NCI-H2196 (cell line): ENCODE data around the gene SNAPC4.

Experiments used
- DNase-seq: peaks from one replicate; lab custom pipeline; 2025; ENCODE audit not compliant: unreplicated experiment; lab: John Stamatoyannopoulos, UW

The SNAPC4 gene

DNA sequence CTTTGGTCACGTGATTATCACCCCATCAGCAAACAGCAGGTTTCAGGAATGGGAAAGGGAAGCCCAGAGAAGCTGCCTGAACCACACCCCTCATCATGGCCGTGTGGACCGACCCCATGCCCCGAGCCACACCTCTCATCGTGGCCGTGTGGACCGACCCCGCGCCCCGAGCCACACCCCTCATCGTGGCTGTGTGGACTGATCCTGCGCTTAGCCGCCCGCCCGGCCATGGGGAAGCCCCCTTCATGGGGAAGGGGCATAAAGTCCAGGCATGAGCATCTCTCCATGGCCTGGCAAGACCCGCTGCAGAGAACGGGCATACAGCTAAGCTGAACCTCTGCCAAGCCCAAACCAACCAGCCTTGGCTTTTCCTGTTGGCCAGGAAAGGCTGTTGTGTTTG is 6.4 kb downstream of the SNAPC4 start:
- DNase-seq, result no peak

DNA sequence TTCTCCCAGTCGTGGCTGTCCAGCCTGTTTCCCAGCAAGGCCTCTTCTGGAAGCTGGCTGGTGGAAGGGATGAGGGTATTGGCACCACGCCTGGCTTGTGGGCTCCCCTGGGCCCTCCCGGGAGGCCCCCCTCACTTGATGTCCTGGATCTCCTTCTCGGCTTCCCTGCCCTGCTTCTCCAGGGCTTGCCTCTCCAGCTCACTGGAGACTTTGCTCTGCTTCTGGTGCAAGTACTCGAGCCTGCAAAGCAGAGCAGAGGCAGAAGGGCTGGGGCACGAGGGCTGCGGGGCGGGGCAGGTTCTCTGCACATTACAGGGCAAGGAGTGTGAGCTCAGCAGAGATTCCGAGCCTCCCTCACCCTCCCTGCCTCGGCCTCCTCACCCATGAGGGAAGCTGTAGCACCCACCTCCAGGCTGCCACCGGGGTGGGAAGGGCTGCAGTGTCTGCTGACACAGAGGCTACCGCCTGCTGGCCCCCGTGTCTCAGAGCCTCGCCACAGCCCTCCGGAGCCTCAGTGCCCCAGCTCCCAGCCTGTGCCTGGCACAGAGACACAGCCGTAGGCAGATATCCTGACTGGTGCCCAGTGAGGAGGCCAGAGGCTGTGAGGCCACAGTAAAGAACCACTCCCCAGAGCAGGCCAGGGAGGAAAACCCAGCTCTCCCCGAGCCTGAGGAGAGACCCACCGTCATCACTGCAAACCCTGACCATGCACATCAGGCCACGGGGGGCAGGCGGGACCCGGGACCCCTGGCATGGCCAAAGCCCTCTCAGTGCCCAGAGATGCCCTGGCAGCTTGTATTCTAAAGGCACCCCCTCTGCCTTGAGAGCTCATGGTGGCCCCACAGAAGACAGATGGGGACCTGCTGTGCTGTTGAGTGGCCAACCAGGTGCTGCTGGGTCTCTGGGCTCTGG is 7.2 kb downstream of the SNAPC4 start:
- no peak for DNase-seq

DNA sequence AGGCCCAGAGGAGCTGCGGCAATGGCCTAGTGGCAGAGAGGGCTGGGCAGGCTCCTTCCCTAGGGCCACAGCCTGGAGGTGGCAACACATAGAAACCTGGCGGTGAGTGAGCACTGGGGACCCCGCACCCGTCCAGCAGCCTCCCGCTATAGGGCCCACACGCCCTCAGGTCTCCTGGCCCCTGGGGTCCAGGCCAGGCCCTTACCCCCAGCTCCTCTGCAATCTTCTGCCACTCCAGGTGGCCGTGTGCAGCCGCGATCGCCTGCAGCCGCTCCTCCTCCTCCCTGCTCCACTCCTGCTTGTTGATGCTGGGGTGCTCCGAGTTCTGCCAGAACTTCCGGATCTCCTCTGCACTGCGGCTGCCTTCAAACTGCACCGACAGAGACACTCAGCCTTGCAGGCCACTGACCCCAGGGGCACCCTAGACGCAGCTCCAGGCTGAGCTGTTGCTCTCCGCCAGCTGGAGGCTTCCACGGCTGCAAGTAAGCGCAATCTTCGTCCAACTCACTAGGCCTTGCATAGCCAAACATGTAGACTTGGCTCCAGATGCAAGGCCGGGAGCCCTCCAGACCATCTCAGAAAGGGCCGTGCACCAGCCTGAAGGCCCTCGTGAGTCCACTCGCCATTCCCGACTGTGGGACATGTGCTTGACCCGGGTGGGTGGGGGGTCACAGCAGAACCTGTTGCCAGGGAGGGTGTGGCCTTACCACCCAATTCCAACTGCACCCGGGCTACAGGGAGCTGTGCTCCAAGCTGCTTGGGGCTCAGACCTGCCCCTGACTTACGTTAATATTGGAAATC is 8.0 kb downstream of the SNAPC4 start:
- DNase-seq, result no peak

GRCh38 chr9:136389396-136389795 is 10.6 kb downstream of the SNAPC4 start:
- DNase-seq, result no peak

DNA sequence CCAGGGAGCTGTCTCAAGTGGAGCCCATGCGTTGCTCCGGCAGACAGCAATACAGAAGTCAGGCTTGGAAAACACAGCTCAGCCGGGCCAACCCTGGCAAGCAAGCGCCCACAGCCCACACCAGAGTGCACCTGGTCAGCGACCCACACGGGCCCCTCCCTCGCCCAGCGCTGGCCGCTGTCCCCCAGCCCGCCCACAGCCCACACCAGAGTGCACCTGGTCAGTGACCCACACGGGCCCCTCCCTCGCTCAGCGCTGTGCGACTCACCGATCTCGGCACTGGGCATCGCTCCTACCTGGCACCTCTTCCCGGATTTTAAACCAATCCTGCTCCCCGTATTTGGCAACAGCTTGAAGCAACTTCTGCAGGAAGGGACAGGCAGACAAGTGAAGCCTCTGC is 12.8 kb downstream of the SNAPC4 start:
- DNase-seq, result no peak

DNA sequence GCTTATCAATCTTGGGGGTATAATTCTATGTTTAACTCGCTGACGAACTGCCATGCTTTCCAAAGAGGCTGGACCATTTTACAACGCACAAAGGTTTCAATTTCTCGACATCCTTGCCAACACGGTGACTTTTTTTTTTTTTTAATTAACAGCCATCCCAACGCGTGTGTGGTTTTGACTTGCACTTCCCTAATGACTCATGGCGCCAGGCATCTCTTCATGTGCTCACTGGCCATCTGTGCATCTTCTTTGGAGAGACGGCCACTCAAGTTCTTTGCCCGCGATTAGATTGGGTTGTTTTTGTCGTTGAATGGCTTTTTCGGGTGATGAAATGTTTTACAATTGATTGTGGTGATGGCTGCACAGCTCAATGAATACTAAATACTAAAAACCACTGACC is 14.0 kb downstream of the SNAPC4 start:
- no peak for DNase-seq

DNA sequence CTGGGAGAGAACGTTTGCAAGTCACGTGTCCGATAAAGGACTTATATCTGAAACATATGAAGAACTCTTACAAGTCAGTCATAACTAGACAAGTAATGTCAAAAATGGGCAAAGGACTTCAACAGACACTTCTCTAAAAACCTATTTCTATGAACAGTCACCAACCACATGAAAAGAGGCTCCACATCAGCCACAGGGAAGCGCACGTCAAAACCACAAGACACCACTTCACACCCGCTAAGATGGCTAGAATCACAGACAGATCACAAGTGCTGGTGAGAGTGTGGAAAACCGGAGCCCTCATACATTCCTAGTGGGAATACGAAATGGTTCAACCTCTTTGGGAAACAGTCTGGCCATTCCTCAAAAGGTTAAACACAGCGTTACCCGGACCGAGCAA is 15.0 kb downstream of the SNAPC4 start:
- DNase-seq, result no peak

GRCh38 chr9:136383436-136383835 is 16.5 kb downstream of the SNAPC4 start:
- DNase-seq, result no peak

DNA sequence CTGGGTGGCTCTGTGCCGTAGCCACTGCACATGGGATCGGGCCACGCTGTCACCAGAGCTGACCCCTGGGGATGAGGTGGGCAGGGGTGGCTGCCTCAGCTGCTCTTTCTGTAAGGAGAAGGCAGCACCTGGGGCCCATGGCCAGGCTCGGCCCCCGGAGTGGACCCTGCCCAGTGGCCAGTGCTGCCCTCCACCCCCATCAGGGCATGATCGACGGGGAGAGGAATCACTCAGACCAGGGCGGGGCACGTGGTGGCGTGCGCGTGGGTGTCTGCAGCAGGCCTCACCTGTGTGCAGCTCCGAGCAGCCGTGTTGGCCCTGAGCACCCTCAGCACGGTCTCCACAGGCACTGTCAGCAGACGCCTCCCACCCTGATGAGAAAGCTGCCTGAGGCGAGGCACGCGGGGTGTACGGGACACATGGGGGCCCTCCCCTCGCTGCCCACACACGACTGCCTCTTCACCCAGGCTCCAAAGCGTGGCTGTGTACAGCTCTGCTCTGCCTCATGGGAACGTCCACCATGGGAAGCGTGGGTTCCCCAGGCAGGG is 17.9 kb downstream of the SNAPC4 start:
- DNase-seq, result no peak

GRCh38 chr9:136381311-136381710 is 18.7 kb downstream of the SNAPC4 start:
- DNase-seq, result no peak

- no peak for DNase-seq
Measured at GRCh38 chr9:136380381-136380780, 19.6 kb downstream of the SNAPC4 start.

DNA sequence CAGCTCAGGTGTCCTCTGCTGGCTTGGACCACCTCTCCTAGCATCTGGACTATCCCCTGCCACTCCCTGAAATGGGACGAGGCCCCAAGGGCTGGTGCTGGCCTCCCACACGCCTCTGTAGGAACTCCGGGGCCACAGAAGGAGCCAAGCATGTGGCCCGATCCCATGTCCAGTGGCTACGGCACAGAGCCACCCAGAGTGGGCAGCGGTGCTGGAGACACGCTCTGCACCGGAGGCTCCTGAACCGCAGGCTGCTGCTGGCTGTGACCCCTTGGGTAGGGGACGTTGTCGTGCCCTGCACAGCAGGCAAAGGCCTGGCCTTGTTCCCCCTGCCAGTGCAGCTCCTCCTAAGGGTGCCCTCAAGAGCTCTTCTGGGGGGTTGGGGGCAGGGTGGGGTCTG is 20.1 kb downstream of the SNAPC4 start:
- DNase-seq, result no peak

DNA sequence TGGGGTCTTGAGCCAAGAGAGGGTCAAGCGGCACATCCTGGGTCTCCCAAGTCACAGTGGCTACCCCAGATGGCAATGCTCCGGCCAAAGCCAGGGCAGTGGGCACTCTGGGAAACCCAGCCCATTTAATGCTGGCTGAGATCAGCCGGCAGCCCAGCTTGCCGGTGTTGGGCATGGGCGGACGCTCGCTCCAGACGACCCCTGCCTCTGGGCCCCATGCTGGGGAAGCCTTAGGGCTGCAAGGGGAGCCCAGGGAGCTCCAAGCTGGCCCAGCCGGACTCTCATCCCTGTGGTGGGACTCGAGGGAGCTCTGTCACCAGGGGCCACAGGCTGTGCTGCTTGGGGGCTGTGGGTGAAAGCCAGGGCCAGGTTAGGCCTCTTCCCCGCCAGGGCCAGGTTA is 20.6 kb downstream of the SNAPC4 start:
- no peak for DNase-seq

DNA sequence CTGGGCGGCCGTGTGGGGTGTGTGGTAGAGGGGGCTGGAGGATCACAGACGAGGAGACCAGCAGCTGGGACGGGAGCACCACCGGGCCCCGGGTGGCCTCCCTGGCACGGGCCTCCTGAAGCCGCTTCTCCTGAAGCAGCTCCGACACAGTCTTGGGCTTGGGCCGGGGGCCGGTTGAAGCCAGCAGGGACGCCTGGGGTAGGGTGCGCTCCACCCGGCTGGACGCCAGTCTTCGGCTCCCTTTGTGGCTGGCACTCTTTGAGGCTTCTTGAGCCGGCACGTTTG is 21.0 kb downstream of the SNAPC4 start:
- no peak for DNase-seq

GRCh38 chr9:136378170-136379002 is 21.6 kb downstream of the SNAPC4 start:
- DNase-seq, result no peak

GRCh38 chr9:136377341-136378169 is 22.4 kb downstream of the SNAPC4 start:
- no peak for DNase-seq

DNA sequence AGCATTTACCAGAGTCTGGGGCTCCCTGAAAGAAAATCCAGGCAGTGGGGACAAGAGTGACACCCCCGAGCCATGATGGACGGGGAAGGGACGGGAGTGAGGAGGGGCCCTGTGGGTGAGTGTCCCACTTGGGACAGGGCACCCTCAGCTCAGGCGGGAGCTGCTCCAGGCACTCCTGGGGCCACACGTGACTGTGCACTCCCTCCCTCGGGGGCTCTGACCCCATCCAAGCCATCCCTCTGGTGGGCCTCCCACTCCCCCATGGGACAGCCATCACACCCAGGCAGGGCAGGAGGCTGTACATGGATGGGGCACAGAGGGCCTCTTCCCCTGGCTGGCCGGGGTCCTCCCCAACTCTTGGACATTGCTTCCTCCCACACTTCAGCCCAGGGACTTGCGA is 23.5 kb downstream of the SNAPC4 start:
- no peak for DNase-seq

GRCh38 chr9:136375096-136375495 is 24.9 kb downstream of the SNAPC4 start:
- no peak for DNase-seq

GRCh38 chr9:136374183-136374575 is 25.8 kb downstream of the SNAPC4 start:
- DNase-seq, result no peak
